Anterior cingulate cortex (tissue), 58 donors: ENCODE measurements around the gene RPTN.

Experiments
- DNase-seq, 58 donors: peaks; one replicate each; lab custom pipeline; 2025; lab: John Stamatoyannopoulos, UW

RPTN gene

GRCh38 chr1:152159144-152159543 is at the start of gene RPTN:
TSS of gene RPTN (minus strand) at chr1:152159228. CDS start at chr1:152157889, 1,339 bp downstream.
- DNase-seq = no peak

GRCh38 chr1:152198982-152199381 is 40.0 kb upstream of the RPTN start:
- no peak for DNase-seq

GRCh38 chr1:152197361-152197941 is 38.4 kb upstream of the RPTN start:
- no peak for DNase-seq

GRCh38 chr1:152191711-152192110 is 32.7 kb upstream of the RPTN start:
- DNase-seq = no peak

GRCh38 chr1:152191260-152191659 is 32.2 kb upstream of the RPTN start:
- no peak for DNase-seq

GRCh38 chr1:152190589-152190988 is 31.6 kb upstream of the RPTN start:
- no peak for DNase-seq

- DNase-seq = peak in 37 of 58 donors; percentile 1 to 40 (median 8)
Observed at GRCh38 chr1:152189657-152190442, 30.8 kb upstream of the RPTN start.

- DNase-seq = peak in 42 of 58 donors; percentile 2 to 56 (median 21)
Observed at GRCh38 chr1:152188673-152189591, 29.9 kb upstream of the RPTN start.

GRCh38 chr1:152186556-152187285 is 27.7 kb upstream of the RPTN start:
- DNase-seq = no peak

GRCh38 chr1:152185544-152186391 is 26.7 kb upstream of the RPTN start:
- peak in 6 of 58 donors; percentile 1 to 16 (median 2) for DNase-seq

GRCh38 chr1:152182944-152183361 is 23.9 kb upstream of the RPTN start:
- no peak for DNase-seq

GRCh38 chr1:152182431-152182830 is 23.4 kb upstream of the RPTN start:
- no peak for DNase-seq

GRCh38 chr1:152179566-152179965 is 20.5 kb upstream of the RPTN start:
- DNase-seq = no peak

GRCh38 chr1:152170287-152170905 is 11.4 kb upstream of the RPTN start:
- DNase-seq = no peak

- no peak for DNase-seq
Observed at GRCh38 chr1:152169366-152170025, 10.5 kb upstream of the RPTN start.

GRCh38 chr1:152168535-152168868 is 9.5 kb upstream of the RPTN start:
- no peak for DNase-seq

- no peak for DNase-seq
Observed at GRCh38 chr1:152167835-152168534, 9.0 kb upstream of the RPTN start.

GRCh38 chr1:152166966-152167365 is 7.9 kb upstream of the RPTN start:
- DNase-seq = no peak
